Panc1 (cell line): Measurements from ENCODE around the gene RAB11FIP3. TPM values are rescaled to one million over a fixed set of nuclear protein-coding genes. Genes with fewer than 3 reads are reported as not detected.

Source experiments
- ATAC-seq: fragments of 200-7000 bp; cut with Tn5 transposase; 2 replicates; pipeline ENCODE4 v1.9.1; 2020; ENCODE audit warnings: mild to moderate bottlenecking, moderate library complexity
- BruUV-seq: library from RNA; stranded (reverse); fragments of 400-500 nt; replicated peaks from 2 replicates; lab custom pipeline; 2021; lab: Mats Ljungman, UMichigan
- CTCF ChIA-PET: fragments of 300-600 bp; sonication (Branson Sonifier 250); formaldehyde crosslinking; loops from one replicate; lab custom pipeline; 2022; ENCODE audit warnings: antibody characterized with exemption; lab: Charles Lee
- POLR2A ChIA-PET: fragments of 300-600 bp; sonication (Branson Sonifier 250); formaldehyde crosslinking; loops from one replicate; lab custom pipeline; 2022; ENCODE audit warnings: antibody characterized with exemption; lab: Charles Lee
- DNase-seq: peaks from one replicate; pipeline ENCODE4 v3.0.0-alpha.2; 2010; ENCODE audit warnings: low read depth, low spot score
- H3K27ac ChIP-seq: 2 replicates; pipeline ENCODE4 v1.5.1; 2011; ENCODE audit warnings: mild to moderate bottlenecking, low read length, inconsistent platforms
- H3K27me3 ChIP-seq: fragments of 200-500 bp; sonication (Bioruptor generic); 2 replicates; pipeline ENCODE4 v1.6.0; 2014; ENCODE audit warnings: low read length, inconsistent platforms; ENCODE audit not compliant: control insufficient read depth, insufficient read depth
- H3K36me3 ChIP-seq: fragments of 200-500 bp; sonication (Bioruptor generic); 2 replicates; pipeline ENCODE4 v1.5.1; 2014; ENCODE audit warnings: inconsistent platforms, mild to moderate bottlenecking, low read length, moderate library complexity; ENCODE audit not compliant: control insufficient read depth, insufficient read depth
- H3K4me1 ChIP-seq: 2 replicates; pipeline ENCODE4 v1.5.1; 2011; ENCODE audit warnings: inconsistent platforms, mild to moderate bottlenecking, low read length, moderate library complexity; ENCODE audit not compliant: control insufficient read depth, insufficient read depth
- H3K4me3 ChIP-seq, 2 experiments: 2 replicates each; pipeline ENCODE4 v1.5.1; 2011 to 2012; ENCODE audit warnings: low read depth in 2 of 2, low read length in 2 of 2, mild to moderate bottlenecking in 2 of 2, inconsistent platforms in 1 of 2, moderate library complexity in 1 of 2
- H3K9me3 ChIP-seq: fragments of 200-500 bp; sonication (Bioruptor generic); 2 replicates; pipeline ENCODE4 v1.5.1; 2014; ENCODE audit warnings: low read depth, mild to moderate bottlenecking, inconsistent platforms, low read length, moderate library complexity; ENCODE audit not compliant: control insufficient read depth, insufficient read depth
- POLR2AphosphoS5 ChIP-seq: IDR thresholded peaks from 2 replicates; pipeline ENCODE4 v1.6.1; 2012; ENCODE audit warnings: mild to moderate bottlenecking, low read depth, low read length, moderate library complexity
- SIN3A ChIP-seq: IDR thresholded peaks from 2 replicates; pipeline ENCODE4 v1.6.1; 2012; ENCODE audit warnings: low read depth, mild to moderate bottlenecking, low read length, moderate library complexity, borderline replicate concordance; ENCODE audit not compliant: insufficient read depth
- TCF7L2 ChIP-seq: IDR thresholded peaks from 2 replicates; pipeline ENCODE4 v1.6.1; 2011; ENCODE audit warnings: mild to moderate bottlenecking, low read depth, low read length, inconsistent platforms
- in situ Hi-C: cut with HindIII; loops from 2 replicates; pipeline ENCODE4 v1.10.0; 2016; ENCODE audit warnings: low sequenced_read_pairs, low pct_unique_long_range_greater_than_20kb
- intact Hi-C: fragments of 100-400 bp; cut with micrococcal nuclease; formaldehyde crosslinking; loops from one replicate; pipeline ENCODE4 v1.10.0; 2022; ENCODE audit not compliant: unreplicated experiment
- total RNA-seq: library from RNA; stranded (reverse); gene quantifications from one replicate; pipeline ENCODE4 v1.2.1, GENCODE V29; 2021; ENCODE audit not compliant: unreplicated experiment
- TF ChIP-seq, protein P1 (sequence below): fragments of 450-650 bp; IDR thresholded peaks from 2 replicates; pipeline ENCODE4 v1.5.1; 2017; ENCODE audit warnings: mild to moderate bottlenecking
- TF ChIP-seq, protein P2 (sequence below), 2 experiments: IDR thresholded peaks; 2 replicates each; pipeline ENCODE4 v1.6.1; 2011 to 2012; ENCODE audit warnings: low read depth in 2 of 2, control low read depth in 1 of 2, low read length in 1 of 2, mild to moderate bottlenecking in 1 of 2, moderate library complexity in 1 of 2; ENCODE audit not compliant: insufficient read depth in 1 of 2

RAB11FIP3 gene
- total RNA-seq, 1 experiment from 2014 or later = 57.3 TPM

DNA sequence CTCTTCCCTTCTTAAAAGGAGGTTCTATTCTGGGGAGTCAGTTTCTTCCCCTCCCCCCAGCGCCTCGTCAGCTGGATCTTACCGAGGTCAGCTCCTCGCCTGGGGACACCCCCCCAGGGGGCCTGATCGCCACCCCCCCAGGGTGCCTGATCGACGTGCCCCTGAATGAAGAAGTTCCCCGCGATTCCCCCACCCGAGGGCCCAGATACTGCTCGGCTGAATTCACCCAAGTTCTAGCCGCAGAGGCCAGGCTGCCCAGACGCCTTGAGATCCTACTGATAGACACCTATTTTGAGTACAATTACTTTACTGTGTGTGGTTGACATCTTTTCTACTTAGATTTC is 1.4 kb downstream of the RAB11FIP3 start:
- BruUV-seq = no TSS peak
- peak overlapping the region; percentile 57 for H3K27ac ChIP-seq

DNA sequence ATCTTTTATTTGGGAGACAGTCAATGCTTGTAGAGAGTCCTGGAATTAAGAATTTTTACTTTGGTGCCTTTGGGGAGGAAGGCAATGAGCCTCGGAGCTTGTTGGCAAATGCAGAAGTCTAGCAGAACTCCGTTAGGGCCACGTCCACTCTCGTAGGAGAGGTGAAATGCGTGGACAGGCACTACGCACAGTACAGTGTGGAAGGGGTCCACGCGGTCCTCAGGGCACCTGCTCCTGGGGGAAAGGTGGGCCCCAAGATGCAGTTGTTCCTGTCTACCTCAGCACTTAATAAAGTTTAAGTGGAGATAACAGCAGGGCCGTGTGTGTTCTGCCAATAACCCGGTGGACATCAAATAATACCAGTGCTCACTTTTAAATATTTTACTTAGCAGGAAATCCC is 1.8 kb downstream of the RAB11FIP3 start:
- in situ Hi-C loops (no loop called here), intact Hi-C loops (no loop called here)
- H3K36me3 ChIP-seq = no peaks in the 10 kb centered on the region
- peak overlapping the region; percentile 57 for H3K27ac ChIP-seq
- H3K4me1 ChIP-seq = peaks cover 28% of the 10 kb centered on the region
- no peaks in the 10 kb centered on the region for H3K27me3 ChIP-seq
- H3K9me3 ChIP-seq = no peaks in the 10 kb centered on the region
- BruUV-seq = TSS peak; percentile 88
- POLR2A ChIA-PET = interaction anchor here (0.6 kb wide), 1 partner anchor 103 kb away, joined by 6 read pairs; no protein-coding TSS in a partner anchor
- CTCF ChIA-PET = no interaction called here
- peak overlapping the region; percentile 64 to 77 for H3K4me3 ChIP-seq
- DNase-seq = no peak
- TF ChIP-seq, protein P1, sequence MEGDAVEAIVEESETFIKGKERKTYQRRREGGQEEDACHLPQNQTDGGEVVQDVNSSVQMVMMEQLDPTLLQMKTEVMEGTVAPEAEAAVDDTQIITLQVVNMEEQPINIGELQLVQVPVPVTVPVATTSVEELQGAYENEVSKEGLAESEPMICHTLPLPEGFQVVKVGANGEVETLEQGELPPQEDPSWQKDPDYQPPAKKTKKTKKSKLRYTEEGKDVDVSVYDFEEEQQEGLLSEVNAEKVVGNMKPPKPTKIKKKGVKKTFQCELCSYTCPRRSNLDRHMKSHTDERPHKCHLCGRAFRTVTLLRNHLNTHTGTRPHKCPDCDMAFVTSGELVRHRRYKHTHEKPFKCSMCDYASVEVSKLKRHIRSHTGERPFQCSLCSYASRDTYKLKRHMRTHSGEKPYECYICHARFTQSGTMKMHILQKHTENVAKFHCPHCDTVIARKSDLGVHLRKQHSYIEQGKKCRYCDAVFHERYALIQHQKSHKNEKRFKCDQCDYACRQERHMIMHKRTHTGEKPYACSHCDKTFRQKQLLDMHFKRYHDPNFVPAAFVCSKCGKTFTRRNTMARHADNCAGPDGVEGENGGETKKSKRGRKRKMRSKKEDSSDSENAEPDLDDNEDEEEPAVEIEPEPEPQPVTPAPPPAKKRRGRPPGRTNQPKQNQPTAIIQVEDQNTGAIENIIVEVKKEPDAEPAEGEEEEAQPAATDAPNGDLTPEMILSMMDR = no peak
- TF ChIP-seq POLR2AphosphoS5 = no peak
- no peak for TF ChIP-seq SIN3A
- TF ChIP-seq TCF7L2 = no peak
- TF ChIP-seq, protein P2, sequence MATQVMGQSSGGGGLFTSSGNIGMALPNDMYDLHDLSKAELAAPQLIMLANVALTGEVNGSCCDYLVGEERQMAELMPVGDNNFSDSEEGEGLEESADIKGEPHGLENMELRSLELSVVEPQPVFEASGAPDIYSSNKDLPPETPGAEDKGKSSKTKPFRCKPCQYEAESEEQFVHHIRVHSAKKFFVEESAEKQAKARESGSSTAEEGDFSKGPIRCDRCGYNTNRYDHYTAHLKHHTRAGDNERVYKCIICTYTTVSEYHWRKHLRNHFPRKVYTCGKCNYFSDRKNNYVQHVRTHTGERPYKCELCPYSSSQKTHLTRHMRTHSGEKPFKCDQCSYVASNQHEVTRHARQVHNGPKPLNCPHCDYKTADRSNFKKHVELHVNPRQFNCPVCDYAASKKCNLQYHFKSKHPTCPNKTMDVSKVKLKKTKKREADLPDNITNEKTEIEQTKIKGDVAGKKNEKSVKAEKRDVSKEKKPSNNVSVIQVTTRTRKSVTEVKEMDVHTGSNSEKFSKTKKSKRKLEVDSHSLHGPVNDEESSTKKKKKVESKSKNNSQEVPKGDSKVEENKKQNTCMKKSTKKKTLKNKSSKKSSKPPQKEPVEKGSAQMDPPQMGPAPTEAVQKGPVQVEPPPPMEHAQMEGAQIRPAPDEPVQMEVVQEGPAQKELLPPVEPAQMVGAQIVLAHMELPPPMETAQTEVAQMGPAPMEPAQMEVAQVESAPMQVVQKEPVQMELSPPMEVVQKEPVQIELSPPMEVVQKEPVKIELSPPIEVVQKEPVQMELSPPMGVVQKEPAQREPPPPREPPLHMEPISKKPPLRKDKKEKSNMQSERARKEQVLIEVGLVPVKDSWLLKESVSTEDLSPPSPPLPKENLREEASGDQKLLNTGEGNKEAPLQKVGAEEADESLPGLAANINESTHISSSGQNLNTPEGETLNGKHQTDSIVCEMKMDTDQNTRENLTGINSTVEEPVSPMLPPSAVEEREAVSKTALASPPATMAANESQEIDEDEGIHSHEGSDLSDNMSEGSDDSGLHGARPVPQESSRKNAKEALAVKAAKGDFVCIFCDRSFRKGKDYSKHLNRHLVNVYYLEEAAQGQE (IDR thresholded peaks at IDR 0.05; ENCODE audit: insufficient read depth in 1 of 2, low read depth in 2 of 2, low read length in 1 of 2) = no peak
- no peak for ATAC-seq

More for the DNA sequence above, 1.4 kb downstream of the RAB11FIP3 start:
- POLR2A ChIA-PET = interaction anchor here (0.6 kb wide), 1 partner anchor 103 kb away, joined by 6 read pairs; no protein-coding TSS in a partner anchor
- Histone ChIP-seq H3K36me3 (no peaks in the 10 kb centered on the region), H3K4me1 (peaks cover 28% of the 10 kb centered on the region), H3K4me3 (peak overlapping the region; percentile 64 to 77), H3K27me3 (no peaks in the 10 kb centered on the region), H3K9me3 (no peaks in the 10 kb centered on the region)
- in situ Hi-C loops = no loop called here
- CTCF ChIA-PET = no interaction called here
- no peak for TF ChIP-seq SIN3A
- TF ChIP-seq POLR2AphosphoS5 = no peak
- TF ChIP-seq, protein P1 = no peak
- TF ChIP-seq, protein P2 (IDR thresholded peaks at IDR 0.05; ENCODE audit: insufficient read depth in 1 of 2, low read depth in 2 of 2, low read length in 1 of 2) = no peak
- TF ChIP-seq TCF7L2 = no peak
- intact Hi-C loops = no loop called here
- ATAC-seq (no peak), DNase-seq (no peak)
